ENCODE results near the gene SLC12A9. TPM values are rescaled to one million over a fixed set of nuclear protein-coding genes. Genes with fewer than 3 reads are reported as not detected.

Gene SLC12A9
- total and polyA plus RNA-seq, 2 of the 8 experiments (the other 6 are each of a cell fraction or from before 2014, with no cell fraction given), result 31.4 to 40.1 TPM

- TF ChIP-seq CEBPB (IDR thresholded peaks at IDR 0.05; ENCODE audit: low read depth, low read length) (no peak), CTBP2 (IDR thresholded peaks at IDR 0.05; ENCODE audit: borderline replicate concordance, insufficient read depth, insufficient read length, low read length) (no peak), TCF12 (IDR thresholded peaks at IDR 0.05; ENCODE audit: low read depth, low read length) (no peak), KDM4A (IDR thresholded peaks at IDR 0.05; ENCODE audit: low read depth, low read length, severe bottlenecking) (no peak), BACH1 (IDR thresholded peaks at IDR 0.05; ENCODE audit: low read length) (no peak), ATF2 (IDR thresholded peaks at IDR 0.05; ENCODE audit: low read length) (no peak)
Measured at GRCh38 chr7:100897772-100898454, 45.4 kb downstream of the SLC12A9 start (continued).
